Neuron (in vitro differentiated cells): Measurements from ENCODE around the gene RIPPLY3.
"Not testable (repeated sequence)": the region's sequence is repeated elsewhere in the genome, so short reads cannot be mapped to it uniquely, and the experiment has no call there.

ENCODE experiments used
- H2AFZ ChIP-seq: one replicate; pipeline ENCODE4 v1.6.1; 2013; ENCODE audit warnings: low read depth, mild to moderate bottlenecking, inconsistent platforms, low read length, moderate library complexity
- H3K27me3 ChIP-seq: one replicate; pipeline ENCODE4 v1.6.1; 2013; ENCODE audit warnings: low read length; ENCODE audit not compliant: insufficient read depth
- H3K36me3 ChIP-seq: one replicate; pipeline ENCODE4 v1.6.1; 2013; ENCODE audit warnings: low read length; ENCODE audit not compliant: insufficient read depth
- H3K4me1 ChIP-seq: one replicate; pipeline ENCODE4 v1.6.1; 2013; ENCODE audit warnings: low read length; ENCODE audit not compliant: insufficient read depth
- H3K4me3 ChIP-seq: 2 replicates; pipeline ENCODE4 v1.5.1; 2013; ENCODE audit warnings: mild to moderate bottlenecking, low read length, moderate library complexity
- H3K9me3 ChIP-seq: one replicate; pipeline ENCODE4 v1.6.1; 2013; ENCODE audit warnings: low read length

Gene RIPPLY3

DNA sequence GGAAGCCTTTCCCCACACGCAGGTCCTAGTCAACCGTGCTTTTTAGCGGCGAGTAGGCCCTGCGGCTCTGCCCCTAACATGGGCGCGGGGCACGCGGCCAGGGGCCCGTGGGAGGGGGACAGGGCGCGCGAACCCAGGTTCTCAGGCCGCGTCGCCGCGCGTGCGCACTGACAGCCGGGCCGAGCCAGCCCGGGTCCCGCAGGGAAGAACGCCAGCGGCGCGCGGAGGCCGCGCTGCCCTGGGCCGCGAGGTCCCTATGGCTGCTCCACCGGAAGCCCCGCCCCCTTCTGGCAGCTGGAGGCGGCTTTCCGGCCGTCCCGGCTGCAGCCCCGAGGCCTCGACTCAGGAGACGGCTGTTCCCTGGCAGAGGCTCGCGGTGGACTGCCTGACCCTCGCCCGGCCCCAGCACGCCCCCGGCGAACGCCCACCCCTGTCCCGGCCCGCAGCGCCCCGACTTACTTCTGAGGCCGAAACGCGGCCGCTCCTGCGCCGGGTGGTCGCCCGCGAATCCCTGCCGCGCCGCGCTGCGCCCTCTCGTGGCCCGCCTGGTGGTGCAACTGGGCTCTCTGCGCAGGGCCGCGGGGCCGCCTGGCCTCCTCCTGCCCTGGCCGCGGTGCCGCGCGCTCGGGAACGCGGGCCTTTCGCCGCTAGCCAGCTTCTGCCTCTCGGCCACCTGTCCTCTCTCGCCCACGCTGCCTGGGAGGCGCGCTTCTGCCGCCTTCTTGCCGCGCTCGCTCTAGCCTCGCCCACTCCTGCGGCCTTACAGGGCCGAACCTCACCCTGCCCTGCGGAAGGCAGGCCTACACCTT, 16.6 kb upstream of the RIPPLY3 start:
- no peaks in the 10 kb centered on the region for H3K27me3 ChIP-seq
- peaks cover 5% of the 10 kb centered on the region for H3K4me1 ChIP-seq
- peak overlapping the region; percentile 52 for H3K4me3 ChIP-seq
- H2AFZ ChIP-seq: peak overlapping the region; percentile 40
- peaks cover 2% of the 10 kb centered on the region for H3K9me3 ChIP-seq
- H3K36me3 ChIP-seq: no peaks in the 10 kb centered on the region

- Histone ChIP-seq H3K4me1 (peaks cover 5% of the 10 kb centered on the region), H3K27me3 (no peaks in the 10 kb centered on the region), H3K4me3 (peak overlapping the region; percentile 52), H2AFZ (peak overlapping the region; percentile 40), H3K36me3 (no peaks in the 10 kb centered on the region), H3K9me3 (peaks cover 2% of the 10 kb centered on the region)
These were observed 15.8 kb upstream of the RIPPLY3 start for GRCh38 chr21:36990508-36991205.

DNA sequence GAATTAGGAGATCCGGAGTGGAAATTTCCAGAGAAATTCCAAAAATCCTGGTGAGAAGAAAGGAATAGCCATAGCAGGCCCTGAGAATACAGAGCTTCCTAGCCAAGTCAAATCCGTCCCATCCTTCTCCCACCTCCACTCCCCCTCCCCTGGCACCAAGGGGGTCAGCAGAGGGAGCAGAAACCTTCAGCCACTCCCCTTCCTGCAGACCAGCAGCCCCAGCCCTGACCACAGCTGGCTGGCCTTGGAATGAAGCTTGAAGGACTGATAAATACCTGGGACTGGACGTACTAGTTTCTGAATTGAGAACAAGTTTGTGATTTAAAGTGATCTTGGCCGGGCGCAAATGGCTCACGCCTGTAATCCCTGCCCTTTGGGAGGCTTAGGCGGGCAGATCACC, 13.8 kb upstream of the RIPPLY3 start:
- Histone ChIP-seq H3K27me3 (no peaks in the 10 kb centered on the region), H3K36me3 (no peaks in the 10 kb centered on the region), H3K9me3 (peaks cover 2% of the 10 kb centered on the region), H3K4me3 (no peak overlapping the region), H3K4me1 (peaks cover 5% of the 10 kb centered on the region), H2AFZ (no peak overlapping the region)

GRCh38 chr21:36994501-36995158, 11.9 kb upstream of the RIPPLY3 start:
- H3K9me3 ChIP-seq: peaks cover 2% of the 10 kb centered on the region
- no peaks in the 10 kb centered on the region for H3K36me3 ChIP-seq
- H3K4me1 ChIP-seq: peaks cover 5% of the 10 kb centered on the region
- H2AFZ ChIP-seq: no peak overlapping the region
- H3K4me3 ChIP-seq: no peak overlapping the region
- H3K27me3 ChIP-seq: no peaks in the 10 kb centered on the region

GRCh38 chr21:36995285-36995684, 11.2 kb upstream of the RIPPLY3 start:
- H2AFZ ChIP-seq, H3K27me3 ChIP-seq, H3K4me3 ChIP-seq, H3K36me3 ChIP-seq, H3K4me1 ChIP-seq, H3K9me3 ChIP-seq: not testable (repeated sequence)

GRCh38 chr21:36999131-36999898, 7.2 kb upstream of the RIPPLY3 start:
- Histone ChIP-seq H3K4me1 (peaks cover 9% of the 10 kb centered on the region), H3K4me3 (no peak overlapping the region), H2AFZ (no peak overlapping the region), H3K27me3 (no peaks in the 10 kb centered on the region), H3K9me3 (peaks cover 2% of the 10 kb centered on the region), H3K36me3 (no peaks in the 10 kb centered on the region)

DNA sequence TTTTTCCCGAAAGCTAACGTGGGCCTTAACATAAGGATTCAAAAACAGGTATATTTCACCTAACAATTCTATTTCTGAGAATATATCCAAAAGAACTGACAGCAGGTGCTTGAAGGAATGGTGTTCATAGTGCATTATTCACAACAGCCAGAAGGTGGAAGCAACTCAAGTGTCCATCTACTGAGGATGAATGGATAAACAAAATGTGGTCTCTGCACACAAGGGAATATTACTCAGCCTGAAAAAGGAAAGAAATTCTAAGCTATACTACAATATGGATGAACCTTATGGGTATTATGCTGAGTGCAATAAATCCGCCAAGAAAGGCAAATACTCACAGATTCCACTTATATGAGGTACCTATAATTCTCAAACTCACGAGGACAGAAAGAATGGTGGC, 6.1 kb upstream of the RIPPLY3 start:
- peaks cover 9% of the 10 kb centered on the region for H3K4me1 ChIP-seq
- no peaks in the 10 kb centered on the region for H3K9me3 ChIP-seq
- H3K27me3 ChIP-seq: no peaks in the 10 kb centered on the region
- H3K36me3 ChIP-seq: no peaks in the 10 kb centered on the region
- no peak overlapping the region for H2AFZ ChIP-seq
- H3K4me3 ChIP-seq: no peak overlapping the region

- H3K36me3 ChIP-seq: no peaks in the 10 kb centered on the region
- peaks cover 7% of the 10 kb centered on the region for H3K9me3 ChIP-seq
- peaks cover 9% of the 10 kb centered on the region for H3K4me1 ChIP-seq
- no peak overlapping the region for H3K4me3 ChIP-seq
- no peaks in the 10 kb centered on the region for H3K27me3 ChIP-seq
- peak overlapping the region; percentile 99 for H2AFZ ChIP-seq
These were observed 5.1 kb upstream of the RIPPLY3 start for GRCh38 chr21:37001441-37001840.

DNA sequence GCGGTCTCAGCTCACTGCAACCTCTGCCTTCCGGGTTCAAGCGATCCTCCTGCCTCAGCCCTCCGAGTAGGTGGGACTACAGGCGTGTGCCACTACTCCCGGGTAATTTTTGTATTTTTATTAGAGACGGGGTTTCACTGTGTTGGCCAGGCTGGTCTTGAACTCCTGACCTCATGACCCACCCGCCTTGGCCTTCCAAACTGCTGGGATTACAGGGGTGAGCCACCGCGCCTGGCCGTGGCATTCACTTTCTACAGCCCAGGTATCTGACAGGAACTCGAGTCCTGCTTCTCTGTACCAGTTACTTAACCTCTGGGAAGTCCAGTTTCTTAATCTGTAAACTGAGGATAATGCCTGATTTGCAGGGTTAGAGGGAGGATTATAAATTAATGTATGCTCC, 3.7 kb upstream of the RIPPLY3 start:
- not testable (repeated sequence) for H3K27me3 ChIP-seq, H3K9me3 ChIP-seq

GRCh38 chr21:37003917-37004316, 2.6 kb upstream of the RIPPLY3 start:
- H3K27me3 ChIP-seq, H2AFZ ChIP-seq, H3K9me3 ChIP-seq, H3K4me1 ChIP-seq, H3K4me3 ChIP-seq, H3K36me3 ChIP-seq: not testable (repeated sequence)

More for the DNA sequence above, 3.7 kb upstream of the RIPPLY3 start:
- H3K36me3 ChIP-seq, H3K4me1 ChIP-seq, H2AFZ ChIP-seq, H3K4me3 ChIP-seq: not testable (repeated sequence)

GRCh38 chr21:37005548-37006485, 685 bp upstream of the RIPPLY3 start:
- H3K4me1 ChIP-seq: peaks cover 9% of the 10 kb centered on the region
- no peaks in the 10 kb centered on the region for H3K27me3 ChIP-seq
- no peak overlapping the region for H3K4me3 ChIP-seq
- H3K36me3 ChIP-seq: no peaks in the 10 kb centered on the region
- H3K9me3 ChIP-seq: peaks cover 10% of the 10 kb centered on the region
- H2AFZ ChIP-seq: no peak overlapping the region

DNA sequence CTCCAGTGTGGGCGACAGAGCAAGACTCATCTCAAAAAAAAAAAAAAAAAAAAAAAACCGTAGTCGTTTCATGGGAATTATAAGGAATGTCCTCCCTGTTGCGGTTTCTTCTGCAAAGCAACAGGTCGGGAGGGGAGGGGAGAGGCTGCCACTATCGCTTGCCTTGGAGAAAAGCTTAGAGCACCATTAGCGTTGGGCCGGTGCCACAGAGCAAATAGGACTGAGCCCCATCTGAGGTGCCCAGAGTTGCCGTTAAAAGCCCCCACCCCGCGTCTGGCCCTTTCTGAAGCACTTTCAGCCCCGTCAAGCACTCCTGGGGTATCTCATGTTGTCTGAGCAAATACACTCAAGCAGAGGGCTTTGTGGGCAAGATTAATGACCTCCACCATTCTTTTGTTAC, 2.2 kb downstream of the RIPPLY3 start:
- no peaks in the 10 kb centered on the region for H3K27me3 ChIP-seq
- H3K4me3 ChIP-seq: no peak overlapping the region
- H3K36me3 ChIP-seq: no peaks in the 10 kb centered on the region
- H2AFZ ChIP-seq: no peak overlapping the region
- no peaks in the 10 kb centered on the region for H3K4me1 ChIP-seq
- peaks cover 10% of the 10 kb centered on the region for H3K9me3 ChIP-seq
